Stimulated activated naive CD8-positive, alpha-beta T cell treated with anti-CD3 and anti-CD28 coated beads, Interleukin-15, Interleukin-2, amounts not matched to agents 100 U/mL and 50 U/mL, for 24 hours (primary cell): ENCODE results near the gene S100A9.
"Not testable (repeated sequence)": the region's sequence is repeated elsewhere in the genome, so short reads cannot be mapped to it uniquely, and the experiment has no call there.

Experiments
- ATAC-seq: fragments of 150-1000 bp; cut with Tn5 transposase; one replicate; pipeline ENCODE4 v1.10.0; 2021
- DNase-seq: peaks from one replicate; pipeline ENCODE4 v3.0.0; 2021

S100A9 gene

GRCh38 chr1:153405825-153406599 lies 48.4 kb downstream of the S100A9 start:
- ATAC-seq, DNase-seq: not testable (repeated sequence)

- DNase-seq, ATAC-seq: not testable (repeated sequence)
Measured at GRCh38 chr1:153407274-153407673, 49.6 kb downstream of the S100A9 start.
